ENCODE results near the gene OR2T10.
"Not testable (repeated sequence)": the region's sequence is repeated elsewhere in the genome, so short reads cannot be mapped to it uniquely, and the experiment has no call there.

The OR2T10 gene

GRCh38 chr1:248593226-248593625 lies 4.3 kb downstream of the OR2T10 start:
- no peak for DNase-seq (ENCODE audit: low read depth)

GRCh38 chr1:248592655-248593054 lies 4.8 kb downstream of the OR2T10 start:
- DNase-seq (ENCODE audit: low read depth) = no peak

- no peak for DNase-seq (ENCODE audit: low read depth)
Observed at GRCh38 chr1:248590055-248590454, 7.4 kb downstream of the OR2T10 start.

GRCh38 chr1:248589334-248589733 lies 8.2 kb downstream of the OR2T10 start:
- no peak for DNase-seq (ENCODE audit: low read depth)

- no peak for DNase-seq (ENCODE audit: low read depth)
Observed at GRCh38 chr1:248585266-248585665, 12.2 kb downstream of the OR2T10 start.

GRCh38 chr1:248576260-248576980 lies 21.1 kb downstream of the OR2T10 start:
- DNase-seq (ENCODE audit: low read depth) = no peak

- not testable (repeated sequence) for DNase-seq (ENCODE audit: low read depth)
Observed at GRCh38 chr1:248574657-248575056, 22.8 kb downstream of the OR2T10 start, which contains the start of gene OR2T34. Gene OR2T34, minus strand, starts transcription at chr1:248574757. Its CDS starts 0 bp downstream, at chr1:248574757.

GRCh38 chr1:248573856-248574255 lies 23.6 kb downstream of the OR2T10 start:
- not testable (repeated sequence) for DNase-seq (ENCODE audit: low read depth)

- DNase-seq (ENCODE audit: low read depth) = not testable (repeated sequence)
Observed at GRCh38 chr1:248572049-248572448, 25.5 kb downstream of the OR2T10 start.

GRCh38 chr1:248570811-248571210 lies 26.7 kb downstream of the OR2T10 start:
- not testable (repeated sequence) for DNase-seq (ENCODE audit: low read depth)

- DNase-seq (ENCODE audit: low read depth) = not testable (repeated sequence)
Observed at GRCh38 chr1:248569049-248569448, 28.5 kb downstream of the OR2T10 start.

GRCh38 chr1:248565530-248566373 lies 31.7 kb downstream of the OR2T10 start:
- DNase-seq (ENCODE audit: low read depth) = not testable (repeated sequence)

- DNase-seq (ENCODE audit: low read depth) = not testable (repeated sequence)
Observed at GRCh38 chr1:248562672-248563071, 34.8 kb downstream of the OR2T10 start, which contains the start of gene OR2T29. Gene OR2T29, minus strand, starts transcription at chr1:248562772. Its CDS starts 3,281 bp downstream, at chr1:248559491.

GRCh38 chr1:248551027-248551426 lies 46.5 kb downstream of the OR2T10 start:
- not testable (repeated sequence) for DNase-seq (ENCODE audit: low read depth)

- DNase-seq (ENCODE audit: low read depth) = not testable (repeated sequence)
Observed at GRCh38 chr1:248547383-248547782, 50.1 kb downstream of the OR2T10 start.
